AG09309 (cell line): ENCODE results near the gene FOXP1.

Experiments
- DNase-seq: peaks from one replicate; pipeline ENCODE4 v3.0.0-alpha.2; 2010; ENCODE audit warnings: low read depth
- H3K4me3 ChIP-seq: 2 replicates; pipeline ENCODE4 v1.5.1; 2011; ENCODE audit warnings: mild to moderate bottlenecking, low read depth, low read length, moderate library complexity; ENCODE audit not compliant: control insufficient read depth
- TF ChIP-seq, protein P1 (sequence below): IDR thresholded peaks from 2 replicates; pipeline ENCODE4 v1.5.1; 2011; ENCODE audit warnings: mild to moderate bottlenecking, low read depth, low read length, inconsistent platforms; ENCODE audit not compliant: insufficient read depth, control insufficient read depth; ENCODE audit errors: missing control alignments

Gene FOXP1

DNA sequence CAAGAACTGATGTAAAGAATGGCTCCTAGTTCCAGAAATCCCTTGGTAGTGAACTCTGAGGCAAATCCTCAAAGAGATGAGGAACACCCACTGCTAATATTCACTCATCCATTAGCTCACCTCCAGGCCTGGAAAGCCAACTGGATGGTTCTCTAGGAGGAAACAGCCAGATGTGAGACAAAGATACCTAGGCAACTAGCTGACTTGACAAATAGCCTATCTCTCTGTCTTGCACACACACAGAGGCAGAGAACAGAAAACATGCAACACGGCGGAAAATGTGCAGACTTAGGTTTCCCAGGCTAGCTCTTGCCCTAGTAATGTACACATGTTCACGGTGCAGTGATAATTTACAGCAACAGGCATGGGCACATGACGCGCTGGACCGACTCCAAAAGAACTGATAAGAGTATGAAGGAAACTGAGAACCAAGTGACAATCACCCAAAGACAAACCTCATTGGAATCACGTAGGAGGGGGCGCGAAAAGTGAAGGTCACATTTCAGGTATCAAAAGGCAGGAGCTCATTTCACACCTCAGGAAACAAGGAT, 318.1 kb downstream of the FOXP1 start:
- H3K4me3 ChIP-seq = no peak overlapping the region
- DNase-seq = no peak
- TF ChIP-seq, protein P1, sequence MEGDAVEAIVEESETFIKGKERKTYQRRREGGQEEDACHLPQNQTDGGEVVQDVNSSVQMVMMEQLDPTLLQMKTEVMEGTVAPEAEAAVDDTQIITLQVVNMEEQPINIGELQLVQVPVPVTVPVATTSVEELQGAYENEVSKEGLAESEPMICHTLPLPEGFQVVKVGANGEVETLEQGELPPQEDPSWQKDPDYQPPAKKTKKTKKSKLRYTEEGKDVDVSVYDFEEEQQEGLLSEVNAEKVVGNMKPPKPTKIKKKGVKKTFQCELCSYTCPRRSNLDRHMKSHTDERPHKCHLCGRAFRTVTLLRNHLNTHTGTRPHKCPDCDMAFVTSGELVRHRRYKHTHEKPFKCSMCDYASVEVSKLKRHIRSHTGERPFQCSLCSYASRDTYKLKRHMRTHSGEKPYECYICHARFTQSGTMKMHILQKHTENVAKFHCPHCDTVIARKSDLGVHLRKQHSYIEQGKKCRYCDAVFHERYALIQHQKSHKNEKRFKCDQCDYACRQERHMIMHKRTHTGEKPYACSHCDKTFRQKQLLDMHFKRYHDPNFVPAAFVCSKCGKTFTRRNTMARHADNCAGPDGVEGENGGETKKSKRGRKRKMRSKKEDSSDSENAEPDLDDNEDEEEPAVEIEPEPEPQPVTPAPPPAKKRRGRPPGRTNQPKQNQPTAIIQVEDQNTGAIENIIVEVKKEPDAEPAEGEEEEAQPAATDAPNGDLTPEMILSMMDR = no peak

DNA sequence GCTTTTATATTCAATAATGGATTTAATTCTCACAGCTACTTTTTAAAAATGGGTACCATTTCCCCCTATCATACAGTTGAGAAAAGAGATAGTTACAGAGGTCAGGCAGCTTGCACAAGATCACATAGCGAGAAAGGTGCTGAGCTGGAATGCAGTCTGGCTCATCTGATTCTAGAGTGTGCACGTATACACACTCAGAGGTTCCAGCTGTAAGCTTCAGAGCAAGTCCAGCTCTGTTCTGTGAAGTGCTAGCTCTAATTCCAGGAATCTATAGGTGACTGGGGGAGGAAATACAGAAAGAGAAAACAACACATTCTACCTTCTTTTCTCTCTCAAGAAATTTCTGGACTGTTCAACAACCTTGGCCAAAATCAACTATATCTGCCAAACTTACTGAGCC, 318.7 kb downstream of the FOXP1 start:
- H3K4me3 ChIP-seq = no peak overlapping the region
- no peak for DNase-seq
- TF ChIP-seq, protein P1 = no peak

DNA sequence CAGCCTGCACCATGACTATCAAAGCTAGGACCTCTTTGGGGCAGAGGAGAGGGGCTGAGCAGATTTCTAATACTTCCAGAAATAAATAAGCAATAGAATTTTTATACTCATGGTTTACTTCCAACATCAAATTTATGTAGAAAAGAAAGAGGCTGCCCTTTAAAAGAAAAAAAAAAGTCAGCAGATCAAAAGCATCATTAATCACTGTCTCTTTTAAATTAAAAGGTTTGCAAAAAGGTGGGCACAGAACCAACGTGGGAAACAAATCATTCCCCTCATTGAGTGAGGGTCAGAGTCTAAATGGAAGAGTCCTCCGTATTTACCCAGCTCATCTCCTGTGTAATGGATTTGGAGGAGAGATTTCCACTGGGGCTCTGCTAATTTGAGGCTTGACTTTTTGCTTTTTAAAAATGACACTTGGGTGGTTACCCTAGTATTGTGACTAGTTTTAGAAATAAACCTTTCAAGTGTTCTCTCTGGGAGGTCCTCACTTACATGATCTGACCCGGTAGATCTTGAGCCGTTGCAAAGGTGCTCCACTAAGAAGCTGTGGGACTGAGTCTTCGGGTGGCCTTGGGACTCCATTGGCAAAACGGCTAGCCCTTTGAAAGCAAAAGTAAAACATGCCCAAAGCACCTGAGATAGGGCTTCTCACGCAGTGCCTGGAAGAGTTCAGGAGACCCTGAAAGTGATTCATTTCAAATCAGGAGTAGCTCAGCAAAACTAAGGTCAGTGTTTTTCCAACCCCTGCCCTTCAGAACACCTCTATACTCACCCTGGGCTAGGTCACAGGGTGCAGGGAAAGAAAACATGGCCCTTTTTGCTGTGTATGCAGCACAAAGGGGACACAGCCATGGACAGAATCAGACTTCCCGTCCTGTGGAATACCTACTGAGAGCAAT, 320.9 kb downstream of the FOXP1 start:
- TF ChIP-seq, protein P1 = no peak
- H3K4me3 ChIP-seq = no peak overlapping the region
- no peak for DNase-seq

DNA sequence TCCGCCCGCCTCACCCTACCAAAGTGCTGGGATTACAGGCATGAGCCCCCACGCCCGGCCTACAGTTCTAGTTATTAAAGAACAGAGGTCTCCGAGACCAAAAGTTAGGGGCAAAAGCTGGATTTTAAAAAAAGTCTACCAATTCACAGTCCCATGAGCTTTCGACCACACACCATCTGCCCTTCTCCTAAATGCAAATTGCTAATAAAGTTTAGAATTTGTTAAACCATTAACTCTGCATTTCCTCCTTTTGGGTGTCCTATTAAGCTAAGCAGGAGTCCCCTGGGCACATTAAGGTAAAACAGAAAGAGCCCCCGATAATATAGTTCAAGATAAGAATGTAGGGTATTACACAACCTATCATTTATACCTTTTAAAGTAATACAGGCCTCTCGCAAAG, 322.7 kb downstream of the FOXP1 start:
- TF ChIP-seq, protein P1 = no peak
- DNase-seq = no peak
- H3K4me3 ChIP-seq = no peak overlapping the region

DNA sequence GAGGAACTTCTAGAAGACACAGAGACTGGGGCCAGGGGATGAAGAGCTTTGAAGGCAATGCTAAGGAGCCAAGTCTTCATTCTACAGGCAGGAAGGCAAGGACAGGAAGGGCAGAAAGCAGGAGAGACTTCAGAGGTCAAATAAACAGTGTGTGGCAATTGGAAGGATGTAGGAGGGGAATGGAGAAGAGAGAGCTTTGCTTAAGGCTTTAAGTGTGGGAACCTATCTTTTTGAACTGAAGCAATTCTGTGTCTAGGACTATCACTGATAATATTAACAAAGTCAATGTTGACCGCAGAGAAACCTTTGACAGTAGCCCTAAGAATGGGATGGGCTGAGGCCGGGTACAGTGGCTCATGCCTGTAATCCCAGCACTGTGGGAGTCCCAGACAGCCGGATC, 325.0 kb downstream of the FOXP1 start:
- no peak for DNase-seq
- TF ChIP-seq, protein P1 = no peak
- H3K4me3 ChIP-seq = no peak overlapping the region

DNA sequence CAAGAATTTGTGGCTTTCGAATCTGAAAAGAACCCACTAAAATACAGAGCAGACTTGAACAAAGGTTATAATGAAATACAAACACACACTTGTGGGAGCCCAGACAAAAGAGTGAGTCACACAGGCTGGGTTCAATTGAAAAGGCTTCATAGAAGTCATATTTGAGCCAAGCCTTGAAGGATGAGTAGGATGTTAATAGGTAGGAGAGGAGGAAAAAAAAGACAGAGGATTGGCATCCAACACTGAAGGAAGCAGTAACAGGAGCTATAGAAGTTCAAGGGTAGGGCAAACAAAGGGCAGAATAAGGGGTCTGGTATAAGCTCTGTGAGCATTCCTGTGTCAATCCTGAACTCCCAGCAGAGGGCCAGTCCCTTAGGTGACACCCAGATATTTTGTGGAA, 325.4 kb downstream of the FOXP1 start:
- H3K4me3 ChIP-seq = no peak overlapping the region
- peak; percentile 59 for DNase-seq
- TF ChIP-seq, protein P1 = no peak
